ENCODE results near the gene REXO4. TPM values are rescaled to one million over a fixed set of nuclear protein-coding genes. Genes with fewer than 3 reads are reported as not detected.

The REXO4 gene
- polyA plus RNA-seq, 4 donors: 27.7 to 33.4 (median 32.5) TPM

DNA sequence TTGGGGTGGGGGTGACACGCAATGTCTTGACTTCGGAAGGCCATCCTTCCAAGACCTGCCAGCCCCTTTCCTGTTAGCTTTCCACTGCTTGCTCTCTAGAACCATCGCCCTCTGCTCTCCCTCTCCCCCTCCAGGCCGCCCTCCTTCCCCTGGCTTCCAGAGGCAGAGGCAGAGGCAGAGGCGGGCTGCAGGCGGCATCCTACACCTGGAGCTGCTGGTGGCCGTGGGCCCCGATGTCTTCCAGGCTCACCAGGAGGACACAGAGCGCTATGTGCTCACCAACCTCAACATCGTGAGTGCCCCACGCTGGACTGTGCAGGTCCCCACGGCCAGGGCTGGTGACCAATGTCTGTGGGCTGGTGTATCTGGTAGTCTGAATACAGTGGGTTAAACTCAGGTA is 6.4 kb upstream of the REXO4 start:
- DNase-seq (ENCODE audit: low read depth in 4 of 4, low spot score in 2 of 4): no peak

DNA sequence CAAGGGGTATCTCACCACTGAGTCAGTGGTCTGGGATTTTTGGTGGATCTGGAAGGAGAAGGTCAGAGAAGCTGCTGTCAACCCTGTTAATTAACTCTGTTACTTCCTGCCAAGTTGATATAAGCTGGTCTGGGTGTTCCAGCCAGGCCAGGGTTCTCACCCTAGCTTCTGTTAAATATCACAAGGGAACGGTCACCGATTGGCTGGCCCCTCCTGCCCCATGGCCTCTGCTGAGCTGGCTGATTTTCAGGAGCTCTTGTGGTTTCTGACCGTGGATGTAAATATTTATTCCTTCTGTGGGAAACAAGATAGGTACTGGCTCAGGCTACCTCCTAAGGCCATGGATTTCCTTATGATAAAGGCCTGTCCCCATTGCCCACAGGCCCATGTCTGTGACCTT is 5.4 kb upstream of the REXO4 start:
- DNase-seq (ENCODE audit: low read depth in 4 of 4, low spot score in 2 of 4): no peak

DNA sequence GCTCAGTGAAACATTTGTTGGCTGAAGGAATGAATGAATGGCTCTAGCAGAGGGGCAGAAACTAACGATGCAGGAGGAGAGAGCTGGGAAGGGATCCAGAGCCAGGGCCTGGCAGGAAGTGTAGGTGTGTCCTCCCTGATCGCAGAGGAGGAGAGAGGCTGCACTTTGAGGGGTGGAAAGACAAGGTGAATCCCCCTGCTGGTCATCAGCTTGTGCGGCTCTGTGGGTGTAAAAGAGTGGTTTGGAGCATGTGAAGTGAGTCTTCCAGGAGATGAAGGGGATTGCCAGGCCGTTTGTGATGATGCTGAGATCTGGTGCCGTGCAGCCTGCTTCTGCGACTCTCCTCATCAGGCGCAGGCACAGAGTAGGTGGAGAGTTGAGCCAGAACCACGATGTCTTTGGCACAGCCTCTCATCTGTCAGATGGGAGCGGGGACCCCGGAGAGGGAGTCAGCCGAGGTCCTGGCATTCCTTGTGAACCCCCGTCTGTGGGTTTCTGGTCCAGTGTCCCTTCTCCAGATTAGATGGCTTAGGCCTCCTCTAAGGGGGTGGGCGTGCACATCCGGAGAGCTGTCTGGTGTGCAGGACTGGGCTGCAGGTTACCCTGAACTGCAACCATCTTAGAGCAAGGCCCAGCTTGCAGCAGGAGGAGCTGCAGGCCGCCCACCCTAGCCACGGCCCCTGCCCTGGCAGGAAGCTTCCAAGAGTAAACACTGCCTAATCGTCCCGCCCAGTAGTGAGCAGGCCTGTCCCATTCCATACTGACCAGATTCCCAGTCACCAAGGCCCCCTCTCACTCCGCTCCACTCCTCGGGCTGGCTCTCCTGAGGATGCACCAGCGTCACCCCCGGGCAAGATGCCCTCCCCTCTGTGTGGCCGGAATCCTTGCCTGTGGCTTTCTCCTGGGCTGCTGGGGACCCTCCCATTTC is 4.1 kb upstream of the REXO4 start, which contains the start of gene ADAMTS13:
Gene ADAMTS13, plus strand, starts transcription at position 753 of the 928 bp plus-strand sequence. Its CDS starts 77 bp downstream, at position 830.
- DNase-seq (ENCODE audit: low read depth in 4 of 4, low spot score in 2 of 4): no peak

DNA sequence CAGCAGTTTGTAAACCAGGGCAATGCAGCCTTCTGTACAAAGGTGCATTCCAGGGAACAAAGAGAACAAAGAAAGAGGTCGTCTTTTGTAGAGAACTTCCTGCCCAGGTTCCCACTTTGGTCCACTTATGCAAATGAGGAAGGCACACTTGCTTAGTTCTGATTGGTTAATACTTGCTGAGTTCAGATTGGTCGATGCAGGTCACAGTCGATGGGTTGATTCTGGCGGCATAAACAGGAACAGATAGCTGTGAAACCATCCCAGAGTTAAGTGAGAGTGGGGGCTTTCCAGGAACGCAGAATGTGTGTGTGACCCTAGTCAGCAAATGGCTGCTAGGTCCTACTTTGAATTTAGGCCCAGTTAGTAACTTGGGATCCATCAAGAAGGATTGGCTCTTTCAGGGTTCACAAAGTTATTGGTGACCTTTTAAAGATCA is 2.6 kb upstream of the REXO4 start:
- DNase-seq (ENCODE audit: low read depth in 4 of 4, low spot score in 2 of 4): no peak

DNA sequence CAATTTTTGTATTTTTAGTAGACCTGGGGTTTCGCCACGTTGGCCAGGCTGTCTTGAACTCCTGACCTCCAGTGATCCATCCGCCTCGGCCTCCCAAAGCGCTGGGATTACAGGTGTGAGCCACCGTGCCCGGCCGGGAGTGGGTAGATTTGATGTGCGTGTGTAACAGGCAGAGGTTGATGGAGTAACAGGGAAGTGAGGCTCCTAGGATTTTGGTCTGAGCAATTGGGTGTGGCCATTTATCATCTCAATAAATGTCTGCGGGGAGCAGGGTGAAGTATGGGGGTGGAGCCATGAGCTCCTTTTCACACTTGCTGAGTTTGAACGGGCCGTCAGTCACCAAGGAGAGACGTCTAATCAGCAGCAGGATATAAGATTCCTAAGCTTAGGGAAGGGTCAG is 1.2 kb upstream of the REXO4 start:
- DNase-seq (ENCODE audit: low read depth in 4 of 4, low spot score in 2 of 4): no peak

DNA sequence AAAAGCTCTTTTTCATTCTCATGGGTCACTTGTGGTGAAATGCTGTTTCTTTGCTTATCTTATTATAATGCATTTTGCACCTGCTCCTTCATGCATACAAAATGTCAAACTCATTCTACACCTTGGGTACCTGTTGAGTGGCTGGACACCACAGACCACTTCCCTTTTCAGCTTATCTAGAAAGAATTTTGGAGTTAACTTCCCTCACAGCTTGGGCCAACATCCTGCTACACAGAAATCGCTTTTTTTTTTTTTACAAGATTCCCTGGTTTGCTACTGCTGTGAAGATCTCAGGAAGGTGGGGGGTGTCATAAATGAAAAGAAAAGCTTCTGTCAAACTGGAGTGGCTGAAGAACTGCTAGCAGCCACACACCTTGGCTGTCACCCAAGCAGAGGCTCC is 2.6 kb downstream of the REXO4 start:
- no peak for DNase-seq (ENCODE audit: low read depth in 4 of 4, low spot score in 2 of 4)

DNA sequence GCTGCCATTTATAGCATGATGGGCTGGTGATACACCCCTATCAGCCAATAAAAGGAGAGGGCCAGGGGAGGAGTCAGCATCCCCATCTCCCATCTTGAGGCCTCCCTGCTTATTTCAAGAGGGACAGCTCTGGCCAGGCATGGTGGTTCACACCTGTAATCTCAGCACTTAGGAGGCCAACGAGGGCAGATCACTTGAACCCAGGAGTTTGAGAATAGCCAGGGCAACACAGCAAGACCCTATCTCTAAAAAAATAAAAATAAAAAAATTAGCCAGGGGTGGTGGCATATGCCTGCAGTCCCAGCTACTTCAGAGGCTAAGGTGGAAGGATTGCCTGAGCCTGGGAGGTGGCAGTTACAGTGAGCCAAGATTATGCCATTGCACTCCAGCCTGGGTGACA is 9.8 kb downstream of the REXO4 start:
- DNase-seq (ENCODE audit: low read depth in 4 of 4, low spot score in 2 of 4): no peak

DNA sequence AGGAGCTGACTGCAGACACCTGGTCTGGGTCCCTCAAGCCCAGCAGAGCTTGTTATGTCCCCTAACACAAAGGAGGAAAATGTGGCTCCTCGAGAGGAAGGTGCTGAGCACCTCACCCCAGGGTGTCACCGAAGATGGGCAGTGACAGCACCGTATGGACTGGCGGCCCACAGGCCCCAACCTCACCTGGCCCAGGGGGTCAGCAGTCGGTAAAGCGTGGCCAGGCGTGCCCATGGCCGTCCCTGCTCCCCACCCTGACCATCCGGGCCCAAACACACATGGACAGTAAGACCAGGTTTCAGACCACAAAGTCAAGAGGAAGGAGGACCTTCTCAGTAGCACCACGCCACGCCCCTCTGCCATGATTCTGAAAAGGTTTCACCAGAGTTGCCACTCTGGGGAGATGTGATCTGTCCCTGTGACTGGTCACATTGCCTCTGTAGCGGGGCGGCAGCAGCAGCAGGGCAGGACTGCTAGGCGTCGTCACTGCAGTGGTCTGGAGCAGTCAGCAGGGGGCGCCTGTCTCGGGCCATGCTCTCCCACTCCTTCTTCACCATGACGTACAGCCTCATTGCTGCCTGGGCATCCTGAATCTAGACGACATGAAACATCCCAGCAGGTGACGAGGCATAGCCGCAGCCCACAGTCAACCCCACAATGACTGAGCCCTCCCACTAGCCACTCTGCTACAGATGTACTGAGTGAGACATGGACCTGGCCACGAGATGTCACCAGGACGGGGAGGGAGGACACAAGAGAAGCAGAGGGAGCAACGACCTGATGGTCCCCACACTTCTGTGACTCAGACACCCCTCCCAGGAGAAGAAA is 11.1 kb downstream of the REXO4 start:
- DNase-seq (ENCODE audit: low read depth in 4 of 4, low spot score in 2 of 4): no peak

DNA sequence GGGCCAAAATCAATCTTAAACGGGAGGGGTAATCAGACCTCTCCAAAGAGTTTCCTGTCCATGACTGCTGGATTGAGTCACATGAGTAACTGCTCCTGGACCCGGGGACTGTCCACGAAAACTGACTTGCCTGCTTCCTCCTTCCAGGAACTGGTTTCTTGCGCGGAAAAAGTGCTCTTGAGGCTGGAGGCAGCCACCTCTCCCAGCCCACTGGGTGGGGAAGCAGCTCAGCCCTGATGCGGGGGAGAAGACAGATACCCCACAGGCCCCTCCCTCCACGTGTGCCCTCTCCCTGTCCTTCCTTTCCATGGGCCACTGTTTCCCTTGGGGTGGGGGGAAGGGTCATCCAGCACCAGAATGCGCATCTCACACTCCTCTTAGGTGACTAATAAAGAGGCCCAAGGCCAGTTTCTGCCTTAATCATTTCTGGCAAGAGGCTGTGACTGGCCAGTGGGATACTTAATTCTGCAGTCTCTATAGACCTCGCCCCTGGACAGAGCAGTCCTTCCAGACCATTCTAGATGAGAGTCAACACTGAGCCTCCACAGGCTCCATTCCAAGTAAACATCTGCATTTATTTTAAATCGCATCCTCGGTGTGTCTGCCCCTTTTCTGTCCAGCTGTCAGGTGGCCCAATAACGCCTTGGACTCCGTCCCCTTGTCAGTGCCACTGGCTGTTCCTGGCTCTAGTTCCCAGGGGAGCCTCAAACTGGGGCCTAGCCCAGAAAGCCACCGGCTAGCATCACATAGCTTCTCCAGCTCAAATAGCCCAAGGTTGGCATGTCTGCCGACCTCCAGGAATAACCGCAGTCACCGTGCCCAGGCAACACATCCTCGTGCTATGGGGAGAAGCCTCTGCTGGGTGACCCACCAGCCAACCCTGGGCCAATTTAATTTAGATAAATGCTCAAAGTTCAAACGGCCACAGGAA is 12.0 kb downstream of the REXO4 start:
- DNase-seq (ENCODE audit: low read depth in 4 of 4, low spot score in 2 of 4): no peak

DNA sequence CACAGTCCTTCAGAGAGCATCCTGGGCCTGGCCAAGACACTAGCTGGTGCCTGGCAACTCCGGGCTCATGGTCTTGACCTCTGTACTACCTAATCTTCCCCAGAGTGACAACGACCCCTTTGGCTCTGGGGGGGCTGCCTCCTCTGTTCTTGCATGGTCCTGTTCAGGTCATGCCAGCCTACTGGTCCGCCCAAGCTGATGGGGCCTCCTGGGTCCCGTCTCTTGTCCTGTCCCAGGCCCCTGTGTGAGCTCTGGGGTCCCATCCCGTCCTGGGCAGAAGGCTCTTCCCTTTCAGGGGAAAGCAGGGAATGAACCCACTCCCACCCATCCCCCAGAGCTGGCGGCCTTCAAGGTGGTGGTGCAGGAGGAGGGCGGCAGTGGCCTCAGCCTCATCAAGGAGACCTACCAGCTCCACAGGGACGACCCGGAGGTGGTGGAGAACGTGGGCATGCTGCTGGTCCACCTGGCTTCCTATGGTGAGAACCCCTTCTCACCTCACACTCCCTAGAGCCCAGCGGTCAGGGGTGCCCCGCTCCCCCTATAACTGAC is 13.3 kb downstream of the REXO4 start:
- no peak for DNase-seq (ENCODE audit: low read depth in 4 of 4, low spot score in 2 of 4)

DNA sequence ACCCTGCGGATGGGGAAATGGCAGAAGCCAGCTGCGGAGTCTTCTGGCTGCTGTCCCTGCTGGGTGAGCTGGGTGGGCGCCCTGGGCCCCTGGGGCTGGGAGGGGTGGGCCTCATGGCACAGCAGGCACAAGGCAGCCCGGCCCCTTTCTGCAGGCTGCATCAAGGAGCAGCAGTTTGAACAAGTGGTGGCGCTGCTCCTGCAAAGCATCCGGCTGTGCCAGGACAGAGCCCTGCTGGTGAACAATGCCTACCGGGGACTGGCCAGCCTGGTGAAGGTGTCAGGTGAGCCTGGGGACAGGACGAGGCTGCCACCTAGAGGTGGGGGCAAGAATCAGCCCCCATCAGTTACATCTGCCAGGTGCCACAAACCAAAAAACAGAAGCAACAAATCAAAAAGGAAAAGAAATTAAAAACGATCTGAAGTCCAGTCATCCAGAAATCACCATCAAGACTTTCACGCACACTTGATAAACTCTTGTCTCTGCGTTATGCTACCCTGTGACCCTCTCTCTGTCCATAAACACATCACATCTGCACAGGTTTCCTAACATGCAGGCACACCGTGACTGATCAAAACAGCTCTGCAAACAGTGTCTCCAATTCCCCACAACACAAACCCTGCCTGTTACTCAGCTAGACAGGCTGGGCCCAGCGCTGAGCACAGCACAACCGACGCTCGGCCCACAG is 13.9 kb downstream of the REXO4 start:
- no peak for DNase-seq (ENCODE audit: low read depth in 4 of 4, low spot score in 2 of 4)

DNA sequence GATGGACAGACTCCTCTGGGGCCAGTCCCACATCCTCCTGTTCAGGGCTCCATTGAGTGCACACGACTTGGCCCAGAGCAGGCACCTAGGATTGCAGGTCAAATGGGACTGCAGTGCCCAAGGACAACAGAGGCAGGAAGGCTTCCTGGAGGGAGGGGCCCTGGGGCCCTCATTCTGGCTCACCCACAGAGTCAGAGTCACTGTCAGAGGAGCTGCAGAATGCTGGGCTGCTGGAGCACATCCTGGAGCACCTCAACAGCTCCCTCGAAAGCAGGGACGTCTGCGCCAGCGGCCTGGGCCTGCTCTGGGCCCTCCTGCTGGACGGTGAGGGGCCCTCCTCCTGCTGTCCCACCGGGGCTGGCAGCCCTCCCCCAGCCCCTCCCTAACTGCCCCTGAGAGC is 15.1 kb downstream of the REXO4 start:
- DNase-seq (ENCODE audit: low read depth in 4 of 4, low spot score in 2 of 4): no peak

DNA sequence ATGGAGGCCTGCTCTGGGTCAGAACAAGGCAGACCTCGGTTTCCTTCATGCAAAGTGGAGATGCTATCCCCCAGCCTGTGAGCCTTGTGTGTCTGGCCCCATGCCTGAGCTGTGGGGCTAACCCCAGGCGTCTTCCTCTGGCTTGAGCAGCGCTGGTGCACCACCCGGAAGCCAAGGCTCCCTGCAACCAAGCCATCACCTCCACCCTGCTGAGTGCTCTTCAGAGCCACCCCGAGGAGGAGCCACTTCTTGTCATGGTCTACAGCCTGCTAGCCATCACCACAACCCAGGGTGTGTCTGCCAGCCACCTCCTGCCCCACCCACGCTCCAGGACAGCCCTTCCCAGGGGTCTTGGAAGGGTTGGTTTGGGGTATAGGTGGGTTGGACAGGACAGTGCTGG is 16.2 kb downstream of the REXO4 start:
- DNase-seq (ENCODE audit: low read depth in 4 of 4, low spot score in 2 of 4): no peak

DNA sequence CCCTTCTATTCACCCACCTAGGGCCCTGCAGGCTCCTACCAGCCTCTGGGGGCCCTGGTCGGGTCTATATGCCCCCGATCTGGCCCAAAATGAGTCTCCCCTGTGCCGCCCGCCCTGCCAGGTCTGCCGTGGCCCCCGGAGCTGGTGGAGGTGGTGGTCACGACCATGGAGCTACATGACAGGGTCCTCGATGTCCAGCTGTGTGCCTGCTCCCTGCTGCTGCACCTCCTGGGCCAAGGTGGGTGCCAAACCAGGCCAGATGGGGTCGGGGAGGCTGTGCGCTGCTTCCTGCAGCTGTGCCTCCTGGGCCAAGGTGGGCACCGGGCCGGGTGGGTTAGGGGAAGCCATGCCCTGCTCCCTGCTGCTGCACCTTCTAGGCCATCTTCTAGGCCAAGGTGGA is 17.5 kb downstream of the REXO4 start:
- DNase-seq (ENCODE audit: low read depth in 4 of 4, low spot score in 2 of 4): no peak

DNA sequence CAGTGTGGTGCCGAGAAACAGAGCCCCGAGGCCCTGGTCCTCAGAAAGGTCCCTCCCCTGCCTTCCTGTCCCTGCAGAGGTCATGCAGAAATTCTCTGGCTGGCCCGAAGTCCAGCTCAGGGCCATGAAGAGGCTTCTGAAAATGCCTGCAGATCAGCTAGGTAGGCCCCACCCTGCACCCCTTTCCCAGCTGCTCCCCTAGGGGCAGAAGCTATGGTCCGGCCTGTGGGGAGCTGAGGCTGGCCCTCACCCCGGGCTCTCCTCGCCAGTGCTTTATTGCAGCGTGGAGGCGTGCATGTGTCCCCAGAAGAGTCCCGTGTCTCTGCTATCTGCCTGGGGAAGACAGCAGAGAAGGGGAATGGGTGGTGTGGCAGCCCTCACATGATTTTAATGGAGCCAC is 19.9 kb downstream of the REXO4 start:
- DNase-seq (ENCODE audit: low read depth in 4 of 4, low spot score in 2 of 4): no peak

DNA sequence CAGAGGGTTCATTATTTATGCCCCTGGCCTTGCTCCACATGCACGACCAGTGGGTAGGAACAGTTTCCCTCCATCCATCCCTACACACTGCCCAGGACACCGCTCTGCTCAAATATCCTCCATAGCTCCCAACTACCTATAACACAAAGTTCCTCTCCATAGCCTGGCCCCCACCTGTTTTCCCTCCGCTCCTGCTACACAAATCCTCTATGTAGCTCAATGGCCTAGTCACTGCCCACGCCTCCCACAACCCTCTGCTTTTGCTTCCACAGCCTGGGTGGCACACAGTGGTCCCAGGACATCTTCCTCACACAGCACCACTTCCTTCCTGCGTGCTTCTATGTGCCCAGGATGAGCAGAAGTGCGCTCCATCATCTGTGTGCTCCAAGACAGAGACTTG is 20.4 kb downstream of the REXO4 start:
- DNase-seq (ENCODE audit: low read depth in 4 of 4, low spot score in 2 of 4): no peak

DNA sequence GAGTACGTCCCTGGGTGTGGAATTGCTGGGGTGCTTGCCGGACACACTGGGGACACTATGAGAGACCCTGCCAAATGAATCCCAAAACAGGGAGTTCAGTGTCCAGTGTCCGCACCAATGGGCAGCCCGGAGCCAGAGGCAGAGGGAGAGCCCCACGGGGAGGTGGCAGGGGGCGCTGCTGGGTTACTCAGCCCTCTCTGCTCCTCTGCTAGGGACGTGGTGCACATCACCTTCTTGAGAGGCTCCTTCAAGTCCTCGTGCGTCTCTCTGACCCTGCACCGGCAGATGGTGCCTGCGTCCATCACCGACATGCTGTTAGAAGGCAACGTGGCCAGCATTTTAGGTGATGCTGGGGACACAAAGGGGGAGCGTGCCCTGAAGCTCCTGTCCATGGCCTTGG is 20.9 kb downstream of the REXO4 start:
- no peak for DNase-seq (ENCODE audit: low read depth in 4 of 4, low spot score in 2 of 4)

DNA sequence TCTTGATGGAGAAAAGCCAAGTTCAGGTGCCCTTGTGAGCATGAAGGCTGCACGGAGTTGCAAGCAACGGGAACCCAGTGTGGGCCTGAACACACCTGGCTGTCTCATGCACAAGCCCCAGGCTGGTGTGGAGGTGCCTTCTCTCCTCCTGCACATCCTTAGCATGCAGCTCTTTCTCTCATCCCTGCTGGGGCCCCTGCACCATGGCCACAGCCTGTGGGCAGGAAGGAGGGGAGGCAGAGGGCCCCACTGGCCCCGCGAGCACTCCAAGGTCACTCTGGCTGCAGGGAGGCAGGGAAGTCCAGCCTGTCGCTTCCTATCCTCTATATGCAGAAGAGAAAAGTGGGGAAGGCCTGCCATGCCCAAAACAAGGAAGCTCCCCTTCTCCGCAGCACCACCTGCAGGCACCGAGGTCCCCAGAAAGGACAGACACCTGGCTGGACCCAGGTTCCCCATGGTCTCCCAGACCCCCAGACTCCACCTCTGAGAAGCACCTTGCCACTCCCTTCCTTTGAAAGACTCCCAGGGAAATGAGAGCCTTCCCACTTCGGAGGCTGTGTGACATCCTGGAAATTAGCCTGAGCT is 23.0 kb downstream of the REXO4 start:
- no peak for DNase-seq (ENCODE audit: low read depth in 4 of 4, low spot score in 2 of 4)

DNA sequence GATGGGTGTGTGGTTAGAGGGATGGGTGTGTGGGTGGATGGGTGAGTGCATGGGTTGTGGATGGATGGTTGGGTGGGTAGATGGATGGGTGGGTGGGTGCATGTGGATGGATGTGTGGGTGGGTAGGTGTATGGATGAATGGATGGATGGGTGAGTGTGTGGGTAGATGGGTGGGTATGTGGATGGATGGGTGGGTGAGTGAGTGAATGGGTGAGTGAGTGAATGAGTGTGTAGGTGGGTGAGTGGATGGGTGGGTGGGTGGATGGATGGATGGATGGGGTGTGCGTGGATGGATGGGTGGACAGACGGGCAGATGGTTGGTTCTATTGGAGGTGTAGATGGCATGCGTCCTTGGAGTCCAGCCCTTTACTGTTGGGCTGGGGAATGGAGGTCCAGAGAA is 24.4 kb downstream of the REXO4 start:
- no peak for DNase-seq (ENCODE audit: low read depth in 4 of 4, low spot score in 2 of 4)

All from left renal cortex interstitium (tissue), 4 donors.